ENCODE data around the gene TMEM147.

Gene TMEM147

GRCh38 chr19:35540356-35540927 is 5.0 kb upstream of the TMEM147 start:
- DNase-seq (ENCODE audit: low read depth, low spot score) = no peak
- H3K4me3 ChIP-seq (ENCODE audit: low read depth, low read length) = no peak overlapping the region
- ChIA-PET CTCF (interaction anchor here (1.3 to 1.5 kb wide), 2 partner anchors 8 to 16 kb away, joined by 4 read pairs; no protein-coding TSS in a partner anchor), POLR2A (no interaction called here)
- no peak for TF ChIP-seq CTCF (IDR thresholded peaks at IDR 0.05; ENCODE audit: insufficient read depth, low read length, missing control alignments)

DNA sequence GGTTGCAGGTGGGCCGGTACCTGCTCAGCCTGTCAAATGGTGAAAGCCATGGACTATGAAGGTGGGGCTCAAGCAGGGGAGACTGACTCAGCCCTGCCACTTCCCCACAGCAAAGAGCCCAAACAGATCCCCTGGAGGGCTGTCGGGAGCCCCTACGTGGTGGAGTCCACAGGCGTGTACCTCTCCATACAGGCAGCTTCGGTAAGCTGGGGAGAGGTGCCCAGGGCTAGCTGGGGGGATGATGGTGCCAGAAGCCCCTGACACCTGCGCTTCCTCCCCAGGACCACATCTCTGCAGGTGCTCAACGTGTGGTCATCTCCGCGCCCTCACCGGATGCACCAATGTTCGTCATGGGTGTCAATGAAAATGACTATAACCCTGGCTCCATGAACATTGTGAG is 3.2 kb upstream of the TMEM147 start:
- DNase-seq (ENCODE audit: low read depth, low spot score) = no peak
- ChIA-PET POLR2A (no interaction called here), CTCF (interaction anchor here (0.8 to 1.5 kb wide), 2 partner anchors 14 to 32 kb away, joined by 3 to 4 read pairs; no protein-coding TSS in a partner anchor)
- no peak for TF ChIP-seq CTCF (IDR thresholded peaks at IDR 0.05; ENCODE audit: insufficient read depth, low read length, missing control alignments)
- no peak overlapping the region for H3K4me3 ChIP-seq (ENCODE audit: low read depth, low read length)

DNA sequence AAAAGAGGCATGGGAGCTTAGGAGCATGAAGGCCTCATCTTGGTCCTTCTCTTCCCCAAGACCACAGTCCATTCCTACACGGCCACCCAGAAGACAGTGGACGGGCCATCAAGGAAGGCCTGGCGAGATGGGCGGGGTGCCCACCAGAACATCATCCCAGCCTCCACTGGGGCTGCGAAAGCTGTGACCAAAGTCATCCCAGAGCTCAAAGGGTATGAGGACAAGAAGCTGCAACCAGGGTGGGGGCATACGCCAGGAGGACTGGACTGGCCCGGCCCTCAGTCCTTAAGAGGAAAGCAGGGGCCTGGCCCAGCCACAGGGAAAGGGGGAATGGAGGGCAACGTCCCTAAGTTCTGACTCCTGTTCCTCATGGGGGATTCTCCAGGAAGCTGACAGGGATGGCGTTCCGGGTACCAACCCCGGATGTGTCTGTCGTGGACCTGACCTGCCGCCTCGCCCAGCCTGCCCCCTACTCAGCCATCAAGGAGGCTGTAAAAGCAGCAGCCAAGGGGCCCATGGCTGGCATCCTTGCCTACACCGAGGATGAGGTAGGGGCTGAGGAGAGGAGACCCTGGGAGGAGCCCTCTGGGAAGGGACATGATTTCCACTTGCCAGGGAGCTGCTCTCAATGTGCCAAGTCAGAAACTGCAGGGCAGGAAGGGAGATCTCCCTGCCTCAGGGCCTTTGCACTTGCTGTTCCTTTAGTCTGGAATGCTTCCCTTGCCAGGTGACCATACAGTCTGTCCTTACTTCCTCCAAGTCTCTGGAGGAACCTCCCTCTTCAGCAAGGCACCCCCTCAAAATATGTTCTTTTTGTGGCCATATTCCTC is 1.9 kb upstream of the TMEM147 start:
- TF ChIP-seq CTCF (IDR thresholded peaks at IDR 0.05; ENCODE audit: insufficient read depth, low read length, missing control alignments) = no peak
- peak overlapping the region; percentile 1 for H3K4me3 ChIP-seq (ENCODE audit: low read depth, low read length)
- ChIA-PET CTCF (interaction anchor here (1.0 to 2.7 kb wide), 4 partner anchors 13 to 149 kb away, joined by 3 to 9 read pairs (median 4); no protein-coding TSS in a partner anchor), POLR2A (no interaction called here)
- DNase-seq (ENCODE audit: low read depth, low spot score) = no peak

DNA sequence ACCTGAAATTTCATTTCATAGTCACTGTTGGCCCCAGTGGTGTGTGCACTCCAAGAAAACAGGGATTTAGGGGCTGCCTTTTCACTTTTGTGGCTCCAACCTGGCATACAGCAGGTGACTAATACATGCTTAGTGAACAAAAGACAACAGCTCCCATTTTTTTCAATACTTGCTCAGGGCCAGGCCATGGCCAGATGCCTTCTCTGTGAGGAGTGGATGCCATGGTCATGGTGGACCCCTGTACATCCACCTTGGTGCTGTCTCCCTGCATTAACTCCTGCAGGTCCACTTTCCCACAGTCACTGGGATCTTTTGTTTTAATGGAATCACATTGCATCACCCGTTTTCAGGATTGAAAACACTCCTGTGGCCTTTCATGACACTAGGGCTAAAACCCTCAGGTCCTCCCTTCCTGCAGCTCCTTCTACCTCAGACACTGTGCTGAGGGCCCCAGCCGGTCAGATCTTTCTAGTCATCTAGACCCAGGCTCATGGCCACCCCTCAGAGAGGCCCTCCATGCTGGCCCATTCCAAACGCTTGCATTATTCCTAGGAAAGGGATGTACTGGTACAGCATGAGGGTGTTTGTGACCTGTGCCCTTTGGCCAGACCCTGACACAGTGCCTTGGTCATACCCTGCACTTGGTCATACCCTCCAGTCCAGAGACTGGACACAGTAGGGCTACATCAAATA is 1.2 kb upstream of the TMEM147 start:
- peak overlapping the region; percentile 89 for H3K4me3 ChIP-seq (ENCODE audit: low read depth, low read length)
- ChIA-PET POLR2A (no interaction called here), CTCF (interaction anchor here (1.0 to 2.7 kb wide), 4 partner anchors 12 to 148 kb away, joined by 3 to 9 read pairs (median 4); no protein-coding TSS in a partner anchor)
- no peak for TF ChIP-seq CTCF (IDR thresholded peaks at IDR 0.05; ENCODE audit: insufficient read depth, low read length, missing control alignments)
- DNase-seq (ENCODE audit: low read depth, low spot score) = no peak

DNA sequence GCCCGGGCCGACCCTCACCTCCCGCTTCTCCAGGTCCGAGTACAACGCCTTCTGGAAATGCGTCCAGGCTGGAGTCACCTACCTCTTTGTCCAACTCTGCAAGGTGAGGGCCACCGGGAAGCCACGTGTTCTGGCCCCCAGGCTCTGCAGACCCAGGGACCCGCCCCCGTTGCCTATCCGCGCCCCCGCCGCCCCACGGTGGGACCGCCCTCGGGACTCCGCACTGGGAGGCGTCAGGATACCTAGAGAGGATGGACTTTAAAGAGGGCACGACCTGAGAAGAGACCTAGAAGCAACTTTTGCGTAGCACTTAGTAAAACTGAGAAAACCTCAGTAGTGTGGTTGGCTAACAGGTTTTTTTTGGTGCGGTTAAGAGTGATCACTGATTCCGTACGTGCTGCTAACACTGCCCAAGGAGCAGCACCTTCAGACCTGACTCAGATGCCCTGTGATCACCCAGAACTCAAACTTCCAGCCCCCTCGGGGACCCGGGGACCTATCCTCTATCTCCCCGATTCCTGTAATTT is 492 bp downstream of the TMEM147 start:
- ChIA-PET POLR2A (no interaction called here), CTCF (interaction anchor here (4.4 kb wide), 1 partner anchor 12 kb away, joined by 44 read pairs; no protein-coding TSS in a partner anchor)
- TF ChIP-seq CTCF (IDR thresholded peaks at IDR 0.05; ENCODE audit: insufficient read depth, low read length, missing control alignments) = no peak
- H3K4me3 ChIP-seq (ENCODE audit: low read depth, low read length) = peak overlapping the region; percentile 89
- DNase-seq (ENCODE audit: low read depth, low spot score) = no peak
